GM06990 (cell line): ENCODE data around the gene GSTM4.

Source experiments
- DNase-seq: peaks from one replicate; pipeline ENCODE4 v3.0.0-alpha.2; 2011; ENCODE audit not compliant: insufficient read length; ENCODE audit errors: extremely low read depth
- H3K27me3 ChIP-seq: replicated peaks from 2 replicates; pipeline ENCODE4 v1.6.0; 2011; ENCODE audit warnings: low read length; ENCODE audit not compliant: control insufficient read depth, insufficient read depth
- H3K36me3 ChIP-seq: 2 replicates; pipeline ENCODE4 v1.5.1; 2011; ENCODE audit warnings: low read length; ENCODE audit not compliant: control insufficient read depth, insufficient read depth
- H3K4me3 ChIP-seq: replicated peaks from 2 replicates; pipeline ENCODE4 v1.5.1; 2011; ENCODE audit warnings: low read depth, mild to moderate bottlenecking, control low read depth, low read length
- TF ChIP-seq, protein P1 (sequence below): IDR thresholded peaks from 2 replicates; pipeline ENCODE4 v1.5.1; 2011; ENCODE audit warnings: low read length, control low read depth, mild to moderate bottlenecking, inconsistent platforms; ENCODE audit not compliant: insufficient read depth, poor library complexity, severe bottlenecking

The GSTM4 gene

GRCh38 chr1:109636201-109636952 is 19.5 kb upstream of the GSTM4 start:
- DNase-seq: no peak
- no peaks in the 10 kb centered on the region for H3K27me3 ChIP-seq
- H3K36me3 ChIP-seq: peaks cover 6% of the 10 kb centered on the region
- H3K4me3 ChIP-seq: no peak overlapping the region
- TF ChIP-seq, protein P1, sequence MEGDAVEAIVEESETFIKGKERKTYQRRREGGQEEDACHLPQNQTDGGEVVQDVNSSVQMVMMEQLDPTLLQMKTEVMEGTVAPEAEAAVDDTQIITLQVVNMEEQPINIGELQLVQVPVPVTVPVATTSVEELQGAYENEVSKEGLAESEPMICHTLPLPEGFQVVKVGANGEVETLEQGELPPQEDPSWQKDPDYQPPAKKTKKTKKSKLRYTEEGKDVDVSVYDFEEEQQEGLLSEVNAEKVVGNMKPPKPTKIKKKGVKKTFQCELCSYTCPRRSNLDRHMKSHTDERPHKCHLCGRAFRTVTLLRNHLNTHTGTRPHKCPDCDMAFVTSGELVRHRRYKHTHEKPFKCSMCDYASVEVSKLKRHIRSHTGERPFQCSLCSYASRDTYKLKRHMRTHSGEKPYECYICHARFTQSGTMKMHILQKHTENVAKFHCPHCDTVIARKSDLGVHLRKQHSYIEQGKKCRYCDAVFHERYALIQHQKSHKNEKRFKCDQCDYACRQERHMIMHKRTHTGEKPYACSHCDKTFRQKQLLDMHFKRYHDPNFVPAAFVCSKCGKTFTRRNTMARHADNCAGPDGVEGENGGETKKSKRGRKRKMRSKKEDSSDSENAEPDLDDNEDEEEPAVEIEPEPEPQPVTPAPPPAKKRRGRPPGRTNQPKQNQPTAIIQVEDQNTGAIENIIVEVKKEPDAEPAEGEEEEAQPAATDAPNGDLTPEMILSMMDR: no peak

- TF ChIP-seq, protein P1: no peak
- Histone ChIP-seq H3K36me3 (no peaks in the 10 kb centered on the region), H3K4me3 (no peak overlapping the region)
These were observed 18.5 kb upstream of the GSTM4 start for GRCh38 chr1:109637446-109637845.

GRCh38 chr1:109639063-109639840 is 16.6 kb upstream of the GSTM4 start:
- DNase-seq: no peak
- Histone ChIP-seq H3K27me3 (no peaks in the 10 kb centered on the region), H3K4me3 (no peak overlapping the region), H3K36me3 (no peaks in the 10 kb centered on the region)
- TF ChIP-seq, protein P1: no peak

More at GRCh38 chr1:109637446-109637845, 18.5 kb upstream of the GSTM4 start:
- H3K27me3 ChIP-seq: no peaks in the 10 kb centered on the region
- DNase-seq: no peak

DNA sequence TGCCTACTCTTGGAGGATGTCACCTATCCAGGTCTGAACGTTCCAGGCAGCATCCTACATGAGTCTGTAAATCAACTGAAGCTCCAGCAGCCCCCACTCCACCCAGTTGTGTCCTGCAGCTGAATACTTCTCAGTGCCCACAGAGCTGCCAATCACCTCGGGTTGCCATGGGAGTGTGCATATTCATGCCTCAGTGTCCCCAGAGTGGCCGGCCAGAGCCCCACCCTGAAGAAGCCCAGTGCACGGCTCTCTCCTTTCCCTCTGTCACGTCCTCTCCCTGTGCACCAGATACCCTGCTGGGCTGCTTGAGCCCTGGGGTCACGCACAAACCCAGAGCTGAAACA is 16.1 kb upstream of the GSTM4 start:
- DNase-seq: no peak
- Histone ChIP-seq H3K4me3 (no peak overlapping the region), H3K27me3 (no peaks in the 10 kb centered on the region), H3K36me3 (no peaks in the 10 kb centered on the region)
- TF ChIP-seq, protein P1: no peak

- Histone ChIP-seq H3K36me3 (no peaks in the 10 kb centered on the region), H3K27me3 (no peaks in the 10 kb centered on the region), H3K4me3 (no peak overlapping the region)
- TF ChIP-seq, protein P1: peak; percentile 96
- no peak for DNase-seq
These were observed 15.5 kb upstream of the GSTM4 start for GRCh38 chr1:109640285-109640865.
